ENCODE results near the gene CCDC106.

CCDC106 gene

DNA sequence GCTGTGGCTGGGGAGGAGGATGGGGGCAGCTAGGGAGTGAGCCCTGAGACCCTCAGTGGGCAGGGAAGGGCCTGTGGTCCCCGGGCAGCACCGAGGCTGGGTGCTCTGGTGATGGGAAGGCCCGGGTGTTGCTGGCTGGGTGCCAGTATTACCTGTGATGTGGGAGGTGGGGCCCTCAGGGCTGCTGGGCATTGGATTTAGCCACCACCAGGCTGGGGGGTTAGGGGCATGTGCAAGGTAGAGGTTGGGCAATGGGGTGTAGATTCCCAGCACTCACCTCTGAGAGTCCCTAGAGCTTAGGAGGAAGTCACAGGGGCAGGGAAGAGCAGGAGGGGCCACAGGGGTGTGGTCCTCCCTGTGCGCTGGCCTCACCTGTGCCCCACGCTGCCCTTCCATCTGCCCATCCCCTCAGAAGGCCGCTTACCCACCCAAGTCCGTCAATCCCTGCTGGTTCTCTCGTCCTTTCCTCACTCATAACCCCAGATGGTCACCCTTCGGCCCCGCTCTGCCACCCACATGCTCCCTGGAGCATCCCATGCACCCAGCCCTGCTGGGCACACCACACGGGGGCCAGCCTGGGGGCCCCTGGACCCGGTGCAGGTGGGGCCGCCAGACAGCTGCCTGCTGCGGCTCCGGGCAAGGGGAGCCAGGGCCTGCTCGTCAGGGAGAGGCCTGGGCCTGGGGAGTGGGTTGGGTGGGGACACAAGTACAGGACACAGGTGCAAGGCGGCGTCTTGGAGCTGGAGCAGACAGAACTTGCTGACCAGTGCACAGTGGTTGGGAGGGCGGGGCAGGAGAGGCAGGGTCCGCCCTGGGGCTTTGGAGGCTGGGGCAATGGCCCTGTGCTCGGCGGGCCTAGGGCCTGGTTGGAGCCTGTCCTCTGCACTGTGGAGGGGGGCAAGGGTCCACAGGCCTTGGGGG lies 39.5 kb downstream of the CCDC106 start:
- DNase-seq, result no peak

DNA sequence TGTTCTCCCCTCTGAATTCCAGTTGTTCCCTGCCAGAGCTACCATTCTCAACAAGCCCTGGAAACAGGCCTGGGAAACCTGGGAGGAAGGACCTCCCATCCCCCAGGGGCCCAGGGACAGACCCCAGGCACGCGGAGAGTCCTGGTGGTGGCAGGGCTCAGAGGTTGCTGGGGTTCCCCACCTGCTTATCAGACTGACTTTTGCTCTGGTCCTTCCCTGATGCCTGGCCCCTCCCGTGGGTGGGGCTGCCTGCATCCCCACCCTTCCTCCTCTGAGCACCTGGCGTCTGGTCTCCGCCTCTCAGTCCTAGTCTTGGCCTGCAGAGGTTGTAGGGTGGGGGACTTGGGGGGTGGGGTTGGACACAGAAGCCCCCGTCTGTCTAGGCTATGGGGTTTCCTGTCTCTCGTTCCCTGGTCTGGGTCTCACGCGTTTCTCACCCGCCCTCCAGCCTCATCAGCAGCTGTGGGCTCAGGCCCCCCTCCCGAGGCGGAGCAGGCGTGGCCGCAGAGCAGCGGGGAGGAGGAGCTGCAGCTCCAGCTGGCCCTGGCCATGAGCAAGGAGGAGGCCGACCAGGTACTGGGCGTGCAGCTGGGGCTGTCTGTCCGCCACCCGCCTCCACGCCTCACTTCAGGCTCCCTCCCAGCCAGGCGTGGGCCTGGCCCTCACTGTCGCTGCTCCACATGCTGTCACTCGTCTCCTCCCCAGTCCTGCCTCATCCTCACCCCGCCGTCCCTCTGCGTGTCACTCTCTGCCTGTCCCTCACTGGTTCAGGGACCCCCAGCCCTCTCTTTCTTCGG lies 40.6 kb downstream of the CCDC106 start:
- DNase-seq, result no peak

GRCh38 chr19:55689411-55690108 lies 41.5 kb downstream of the CCDC106 start:
- DNase-seq, result no peak

DNA sequence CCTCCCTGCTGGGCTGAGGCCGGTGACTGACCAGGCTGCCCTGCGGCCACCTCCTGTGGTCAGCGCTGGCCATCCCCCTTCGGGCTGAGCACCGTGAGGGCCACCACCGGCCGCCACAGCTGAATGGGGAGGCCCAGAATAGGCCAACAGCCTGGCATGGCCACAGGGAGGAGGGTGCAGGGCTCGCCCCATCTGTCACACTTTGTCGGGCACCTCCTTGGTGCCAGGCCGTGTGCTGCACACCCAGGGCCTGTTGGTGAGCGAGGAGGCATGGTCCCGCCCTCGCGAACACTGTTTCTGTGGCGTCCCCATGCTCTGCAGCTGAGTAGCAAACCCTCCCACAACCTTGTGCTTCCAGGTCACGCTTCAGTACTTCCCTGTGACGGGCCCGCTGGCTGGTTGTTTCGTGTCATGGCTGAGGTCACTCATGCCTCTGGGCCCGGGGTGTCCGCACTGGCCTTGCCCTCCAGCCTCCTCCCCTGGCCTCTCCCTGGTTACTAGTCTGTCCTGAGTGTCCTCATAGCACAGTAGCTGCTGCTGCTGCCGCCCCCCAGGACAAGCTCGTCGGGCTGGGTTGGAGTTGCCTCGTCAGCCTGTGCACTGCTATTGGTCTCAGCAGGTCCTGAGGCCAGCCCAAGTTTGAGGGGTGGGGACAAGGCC lies 42.2 kb downstream of the CCDC106 start:
- no peak for DNase-seq

- DNase-seq, result no peak
Measured at GRCh38 chr19:55690769-55691545, 42.9 kb downstream of the CCDC106 start.

DNA sequence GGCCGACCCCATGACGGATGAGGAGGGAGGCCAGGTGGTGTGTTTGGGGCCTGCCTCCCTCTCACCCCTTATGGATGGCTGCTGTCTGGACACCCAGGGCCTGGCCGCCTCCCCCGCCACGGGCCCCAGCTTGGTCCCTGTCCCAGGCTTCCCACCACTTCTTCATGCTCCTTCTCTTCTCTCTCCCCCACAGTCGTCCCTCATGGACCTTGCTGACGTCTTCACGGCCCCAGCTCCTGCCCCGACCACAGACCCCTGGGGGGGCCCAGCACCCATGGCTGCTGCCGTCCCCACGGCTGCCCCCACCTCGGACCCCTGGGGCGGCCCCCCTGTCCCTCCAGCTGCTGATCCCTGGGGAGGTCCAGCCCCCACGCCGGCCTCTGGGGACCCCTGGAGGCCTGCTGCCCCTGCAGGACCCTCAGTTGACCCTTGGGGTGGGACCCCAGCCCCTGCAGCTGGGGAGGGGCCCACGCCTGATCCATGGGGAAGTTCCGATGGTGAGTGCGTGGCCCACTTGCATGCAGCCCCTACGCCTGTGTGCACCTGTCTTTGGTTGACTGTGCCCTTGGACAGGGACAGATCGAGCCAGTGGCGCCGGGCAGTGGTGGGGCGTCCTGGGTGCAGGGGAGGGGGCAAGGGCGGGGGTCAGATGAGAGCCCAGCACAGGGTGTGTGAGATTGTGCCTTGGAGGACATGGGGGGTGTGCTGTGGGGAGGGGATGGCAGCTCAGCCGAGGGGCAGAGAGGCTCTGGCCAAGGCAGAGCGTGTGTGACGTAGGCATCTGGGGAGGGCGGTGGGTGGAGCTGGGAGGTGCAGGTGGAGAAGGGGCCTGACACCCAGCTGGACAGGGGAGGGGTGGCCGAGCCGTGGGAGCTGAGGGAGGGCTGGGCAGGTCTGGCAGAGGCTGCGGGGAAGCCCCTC lies 43.8 kb downstream of the CCDC106 start:
- no peak for DNase-seq

- no peak for DNase-seq
Measured at GRCh38 chr19:55692681-55693081, 44.7 kb downstream of the CCDC106 start.

DNA sequence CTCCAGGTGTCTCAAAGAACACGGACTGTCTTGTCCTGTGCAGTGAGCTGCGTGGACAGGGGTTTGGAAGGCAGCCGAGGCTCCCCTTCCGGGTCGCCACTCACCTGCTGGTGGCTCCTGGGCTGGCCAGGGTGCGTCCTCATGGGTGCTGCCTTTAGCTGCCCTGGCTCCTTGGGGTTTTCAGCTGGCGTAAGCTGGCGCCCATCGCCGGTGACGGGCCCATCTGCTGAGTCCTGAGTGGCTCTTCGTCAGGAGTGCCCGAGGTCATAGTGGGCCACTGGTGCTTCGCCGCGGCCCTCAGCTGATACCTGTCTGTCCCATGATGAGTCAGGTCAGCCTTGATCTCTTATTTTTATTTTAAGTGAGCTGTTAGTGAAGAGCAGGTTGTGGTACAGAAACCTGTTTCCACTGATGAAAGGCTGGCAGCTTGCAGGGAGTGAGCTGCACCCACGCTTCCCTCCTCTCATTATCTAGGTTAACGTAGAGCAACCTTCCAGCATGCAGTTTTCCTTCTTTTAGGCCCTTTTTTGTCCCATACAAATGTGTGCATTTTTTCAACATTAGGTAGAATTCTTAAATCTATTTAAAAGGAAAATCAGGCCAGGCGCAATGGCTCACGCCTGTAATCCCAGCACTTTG lies 45.4 kb downstream of the CCDC106 start:
- DNase-seq, result no peak

DNA sequence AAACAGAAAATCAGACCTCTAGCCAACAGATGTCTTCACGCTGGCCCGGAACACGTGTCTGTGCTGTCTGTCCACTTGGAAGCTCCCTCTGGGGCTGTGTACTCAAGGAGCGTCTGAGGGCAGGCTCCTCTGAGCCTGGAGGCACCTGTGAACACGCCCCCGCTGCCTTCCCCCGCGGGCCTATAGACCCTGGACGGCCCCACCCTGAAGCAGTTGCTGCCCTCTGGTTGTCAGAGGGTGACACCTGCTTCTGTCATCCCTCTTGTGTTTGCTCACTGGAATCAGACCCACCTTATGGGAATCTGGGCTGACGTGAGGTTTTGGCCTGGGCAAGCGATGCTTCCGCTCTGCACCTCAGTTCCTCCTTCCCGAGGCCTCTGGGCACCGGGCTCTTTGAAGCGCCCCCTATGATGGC lies 46.2 kb downstream of the CCDC106 start:
- DNase-seq, result no peak

DNA sequence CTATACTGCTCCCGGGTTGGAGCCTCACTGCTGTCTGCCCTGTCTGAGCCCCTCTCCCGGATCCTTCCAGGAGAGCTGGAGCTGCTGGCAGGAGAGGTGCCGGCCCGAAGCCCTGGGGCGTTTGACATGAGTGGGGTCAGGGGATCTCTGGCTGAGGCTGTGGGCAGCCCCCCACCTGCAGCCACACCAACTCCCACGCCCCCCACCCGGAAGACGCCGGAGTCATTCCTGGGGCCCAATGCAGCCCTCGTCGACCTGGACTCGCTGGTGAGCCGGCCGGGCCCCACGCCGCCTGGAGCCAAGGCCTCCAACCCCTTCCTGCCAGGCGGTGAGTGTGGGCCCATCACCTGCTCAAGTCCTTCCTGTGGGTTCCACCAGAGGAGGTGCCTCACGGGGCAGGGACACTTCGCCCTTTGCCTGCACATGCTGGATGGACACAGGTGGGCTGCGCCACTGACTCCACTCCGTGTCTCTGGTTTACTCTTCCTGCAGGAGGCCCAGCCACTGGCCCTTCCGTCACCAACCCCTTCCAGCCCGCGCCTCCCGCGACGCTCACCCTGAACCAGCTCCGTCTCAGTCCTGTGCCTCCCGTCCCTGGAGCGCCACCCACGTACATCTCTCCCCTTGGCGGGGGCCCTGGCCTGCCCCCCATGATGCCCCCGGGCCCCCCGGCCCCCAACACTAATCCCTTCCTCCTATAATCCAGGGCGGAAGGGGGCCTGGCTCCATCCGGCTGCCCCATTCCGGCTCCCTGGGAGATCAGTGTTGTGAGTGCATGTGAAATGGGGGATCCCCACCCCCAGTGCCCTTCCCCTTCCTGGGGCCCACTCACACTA lies 46.9 kb downstream of the CCDC106 start:
- no peak for DNase-seq

GRCh38 chr19:55695511-55696290 lies 47.7 kb downstream of the CCDC106 start:
- DNase-seq, result no peak

DNA sequence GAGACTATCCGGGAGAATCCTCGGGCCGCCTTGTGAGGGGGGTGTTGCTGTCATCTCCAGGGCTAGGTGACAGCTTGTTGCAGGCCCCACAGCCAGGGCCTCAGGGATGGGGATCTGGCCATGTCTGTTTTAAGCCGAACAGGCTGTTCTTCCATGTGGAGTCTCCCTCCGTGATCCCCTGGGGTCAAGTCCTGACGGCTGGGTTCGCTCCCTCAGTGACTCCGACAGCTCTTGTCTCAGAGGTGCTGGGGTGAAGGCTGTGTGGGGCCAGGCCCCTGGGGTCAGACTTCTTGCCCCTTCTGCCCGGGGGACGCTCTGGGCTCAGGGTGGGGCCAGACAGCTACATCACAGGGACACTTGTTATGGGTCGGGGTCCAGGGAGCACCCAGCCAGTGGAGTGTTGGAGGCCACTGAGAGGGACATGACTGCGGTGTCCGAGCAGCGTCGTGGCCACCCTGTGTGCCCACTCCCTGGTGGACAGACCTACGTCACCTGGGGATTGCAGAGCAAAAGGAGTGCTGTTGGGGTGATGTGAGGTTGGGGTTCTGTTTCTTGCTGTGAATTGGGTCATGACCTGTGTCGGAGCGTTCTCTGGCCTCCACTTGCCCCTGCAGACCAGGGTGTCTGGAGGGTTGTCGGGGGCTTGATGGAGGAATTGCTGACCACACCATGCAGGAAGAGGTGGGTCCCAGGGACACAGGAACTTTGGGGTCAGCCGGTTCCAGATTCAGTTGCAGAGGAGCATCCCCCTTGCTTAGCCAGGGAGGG lies 48.5 kb downstream of the CCDC106 start:
- no peak for DNase-seq

- DNase-seq, result no peak
Measured at GRCh38 chr19:55697069-55697440, 49.0 kb downstream of the CCDC106 start.

GRCh38 chr19:55697698-55698097 lies 49.7 kb downstream of the CCDC106 start:
- DNase-seq, result no peak

DNA sequence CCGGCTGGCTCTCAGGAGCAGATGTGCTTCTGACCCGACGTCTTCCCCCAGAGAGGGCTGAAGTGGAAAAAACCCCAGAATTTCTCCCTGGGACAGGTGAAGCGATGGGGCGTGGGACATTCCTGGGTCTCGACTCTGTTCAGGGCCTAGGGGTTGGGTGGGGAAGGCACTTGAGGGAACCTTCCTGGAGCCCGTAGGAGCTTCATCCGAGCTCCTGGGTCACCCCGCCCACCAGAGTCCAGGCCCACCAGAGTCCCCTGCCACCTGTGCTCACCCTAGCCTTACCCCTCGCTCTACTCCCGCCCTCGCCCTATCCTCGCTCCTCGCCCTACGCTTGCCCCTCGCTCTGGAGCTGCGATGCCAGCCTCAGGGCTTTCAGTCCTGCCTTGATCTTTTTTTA lies 50.2 kb downstream of the CCDC106 start:
- no peak for DNase-seq

- no peak for DNase-seq
Measured at GRCh38 chr19:55699221-55699620, 51.2 kb downstream of the CCDC106 start.

- no peak for DNase-seq
Measured at GRCh38 chr19:55700813-55701212, 52.8 kb downstream of the CCDC106 start.

GRCh38 chr19:55702131-55702627 lies 54.2 kb downstream of the CCDC106 start:
- DNase-seq, result no peak

Data from GF-D8 (cell line).